ENCODE measurements around the gene RPH3AL.

GRCh38 chr17:305090-305976 lies 47.3 kb downstream of the RPH3AL start:
- TF ChIP-seq CTCF (IDR thresholded peaks at IDR 0.05) (no peak), POLR2A (IDR thresholded peaks at IDR 0.05) (no peak)
